ENCODE results near the gene ZFYVE9. TPM values are rescaled to one million over a fixed set of nuclear protein-coding genes. Genes with fewer than 3 reads are reported as not detected.
A peak's percentile ranks its signal among the peaks of the same experiment; 100 is the strongest.
"Not testable (repeated sequence)": the region's sequence is repeated elsewhere in the genome, so short reads cannot be mapped to it uniquely, and the experiment has no call there.

Gene ZFYVE9, protein sequence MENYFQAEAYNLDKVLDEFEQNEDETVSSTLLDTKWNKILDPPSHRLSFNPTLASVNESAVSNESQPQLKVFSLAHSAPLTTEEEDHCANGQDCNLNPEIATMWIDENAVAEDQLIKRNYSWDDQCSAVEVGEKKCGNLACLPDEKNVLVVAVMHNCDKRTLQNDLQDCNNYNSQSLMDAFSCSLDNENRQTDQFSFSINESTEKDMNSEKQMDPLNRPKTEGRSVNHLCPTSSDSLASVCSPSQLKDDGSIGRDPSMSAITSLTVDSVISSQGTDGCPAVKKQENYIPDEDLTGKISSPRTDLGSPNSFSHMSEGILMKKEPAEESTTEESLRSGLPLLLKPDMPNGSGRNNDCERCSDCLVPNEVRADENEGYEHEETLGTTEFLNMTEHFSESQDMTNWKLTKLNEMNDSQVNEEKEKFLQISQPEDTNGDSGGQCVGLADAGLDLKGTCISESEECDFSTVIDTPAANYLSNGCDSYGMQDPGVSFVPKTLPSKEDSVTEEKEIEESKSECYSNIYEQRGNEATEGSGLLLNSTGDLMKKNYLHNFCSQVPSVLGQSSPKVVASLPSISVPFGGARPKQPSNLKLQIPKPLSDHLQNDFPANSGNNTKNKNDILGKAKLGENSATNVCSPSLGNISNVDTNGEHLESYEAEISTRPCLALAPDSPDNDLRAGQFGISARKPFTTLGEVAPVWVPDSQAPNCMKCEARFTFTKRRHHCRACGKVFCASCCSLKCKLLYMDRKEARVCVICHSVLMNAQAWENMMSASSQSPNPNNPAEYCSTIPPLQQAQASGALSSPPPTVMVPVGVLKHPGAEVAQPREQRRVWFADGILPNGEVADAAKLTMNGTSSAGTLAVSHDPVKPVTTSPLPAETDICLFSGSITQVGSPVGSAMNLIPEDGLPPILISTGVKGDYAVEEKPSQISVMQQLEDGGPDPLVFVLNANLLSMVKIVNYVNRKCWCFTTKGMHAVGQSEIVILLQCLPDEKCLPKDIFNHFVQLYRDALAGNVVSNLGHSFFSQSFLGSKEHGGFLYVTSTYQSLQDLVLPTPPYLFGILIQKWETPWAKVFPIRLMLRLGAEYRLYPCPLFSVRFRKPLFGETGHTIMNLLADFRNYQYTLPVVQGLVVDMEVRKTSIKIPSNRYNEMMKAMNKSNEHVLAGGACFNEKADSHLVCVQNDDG (N-terminal part only)
- total RNA-seq (2014; rRNA removed; shearing (Covaris generic); ENCODE audit: low replicate concordance): 13.7 and 16.6 TPM in 2 replicates

DNA sequence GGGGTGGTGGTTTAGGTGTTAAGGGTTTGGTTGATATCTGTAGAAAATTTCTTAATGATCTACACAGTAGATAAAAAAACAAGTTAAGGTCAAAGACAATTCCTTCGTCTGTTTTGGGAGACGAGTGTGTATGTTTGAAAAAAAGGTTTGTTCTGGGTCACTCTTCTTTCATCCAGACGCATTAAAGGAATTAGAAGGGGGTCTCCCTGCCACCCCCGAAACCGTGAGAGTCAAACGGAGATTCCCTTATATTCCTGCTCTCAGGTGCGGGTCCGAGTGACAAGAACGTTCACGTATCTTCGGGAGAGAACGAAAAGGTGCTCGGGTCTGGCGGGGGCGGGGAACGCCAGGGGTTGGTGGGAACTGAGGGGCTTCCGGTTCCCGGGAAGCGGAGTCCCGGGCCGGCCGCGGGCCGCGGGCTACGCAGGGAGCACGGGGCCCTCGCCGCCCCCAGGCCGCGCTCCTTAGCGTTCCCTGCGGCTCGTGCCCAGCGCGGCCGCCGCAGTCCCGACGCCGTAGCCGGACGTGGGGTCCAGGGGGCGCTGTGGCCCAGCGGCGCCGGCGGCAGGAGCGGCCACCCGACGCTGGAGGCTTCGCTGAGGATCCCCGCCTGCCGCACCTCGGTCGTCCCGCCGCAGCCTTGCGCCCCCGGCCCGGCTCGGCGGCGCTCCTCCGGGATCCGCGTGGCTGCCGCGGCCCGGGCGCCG lies at the start of gene ZFYVE9:
ZFYVE9 (plus strand) TSS at position 577 of the 707 bp plus-strand sequence. CDS start 91,118 bp downstream, outside the sequence.
- DNase-seq (ENCODE audit: low read depth): peak; percentile 75
- in situ Hi-C loops (cut with HindIII; ENCODE audit: low pct_unique_long_range_greater_than_20kb, low sequenced_read_pairs): no loop called here

DNA sequence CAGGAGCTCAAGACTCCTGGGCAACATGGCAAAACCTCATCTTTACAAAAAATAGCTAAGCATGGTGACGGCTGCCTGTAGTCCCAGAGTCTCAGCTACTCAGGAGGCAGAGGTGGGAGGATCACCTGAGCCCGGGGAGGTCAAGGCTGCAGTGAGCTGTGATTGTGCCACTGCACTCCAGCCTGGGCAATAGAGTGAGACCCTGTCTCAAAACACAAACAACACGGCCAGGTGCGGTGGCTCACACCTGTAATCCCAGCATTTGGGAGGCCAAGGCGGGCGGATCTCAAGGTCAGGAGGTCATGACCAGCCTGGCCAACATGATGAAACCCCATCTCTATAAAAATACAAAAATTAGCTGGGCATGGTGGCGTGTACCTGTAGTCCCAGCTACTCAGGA lies 47.6 kb upstream of the ZFYVE9 start:
- DNase-seq (ENCODE audit: low read depth); in situ Hi-C loops (cut with HindIII; ENCODE audit: low pct_unique_long_range_greater_than_20kb, low sequenced_read_pairs): not testable (repeated sequence)

DNA sequence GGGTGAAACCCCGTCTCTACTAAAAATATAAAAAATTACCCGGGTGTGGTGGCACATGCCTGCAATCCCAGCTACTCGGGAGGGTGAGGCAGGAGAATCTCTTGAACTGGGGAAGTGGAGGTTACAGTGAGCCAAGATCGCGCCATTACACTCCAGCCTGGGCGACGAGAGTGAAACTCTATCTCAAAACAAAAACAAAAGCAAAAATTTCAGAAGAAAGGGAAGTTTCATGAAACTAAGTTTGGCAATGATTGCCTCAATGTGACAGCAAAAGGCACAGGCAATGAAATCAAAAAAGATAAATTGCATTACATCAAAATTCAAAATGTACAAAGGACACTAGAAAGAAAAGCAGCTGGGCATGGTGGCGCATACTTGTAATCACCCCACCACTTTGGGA lies 45.7 kb upstream of the ZFYVE9 start:
- in situ Hi-C loops (cut with HindIII; ENCODE audit: low pct_unique_long_range_greater_than_20kb, low sequenced_read_pairs): no loop called here

DNA sequence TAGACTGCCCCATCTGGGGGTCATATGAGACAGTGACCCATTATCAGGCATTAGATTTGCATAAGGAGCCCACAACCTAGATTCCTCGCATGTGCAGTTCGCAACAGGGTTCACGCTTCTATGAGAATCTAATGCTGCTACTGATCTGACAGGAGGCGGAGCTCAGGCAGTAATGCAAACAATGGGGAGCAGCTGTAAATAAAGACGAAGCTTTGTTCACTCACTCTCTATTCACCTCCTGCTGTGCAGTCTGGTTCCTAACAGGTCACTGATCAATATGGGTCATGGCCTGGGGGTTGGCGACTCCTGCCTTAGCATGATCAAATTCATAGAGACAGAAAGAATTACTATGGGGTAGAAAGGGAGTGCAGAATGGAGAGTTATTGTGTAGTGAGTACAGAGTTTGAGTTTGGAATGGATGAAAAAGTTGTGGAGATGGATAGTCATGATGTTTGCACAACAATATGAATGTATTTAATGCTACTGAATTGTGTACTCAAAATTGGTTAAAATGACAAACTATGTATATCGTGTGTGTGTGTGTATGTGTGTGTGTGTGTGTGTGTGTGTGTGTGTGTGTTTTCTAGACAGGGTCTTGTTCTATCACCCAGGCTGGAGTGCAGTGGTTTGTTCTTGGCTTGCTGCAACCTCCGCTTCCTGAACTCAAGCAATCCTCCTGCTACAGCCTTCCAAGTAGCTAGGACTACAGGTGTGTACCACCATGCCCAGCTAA lies 43.6 kb upstream of the ZFYVE9 start:
- in situ Hi-C loops (cut with HindIII; ENCODE audit: low pct_unique_long_range_greater_than_20kb, low sequenced_read_pairs): no loop called here
- DNase-seq (ENCODE audit: low read depth): no peak

More for the DNA sequence above, 45.7 kb upstream of the ZFYVE9 start:
- no peak for DNase-seq (ENCODE audit: low read depth)

DNA sequence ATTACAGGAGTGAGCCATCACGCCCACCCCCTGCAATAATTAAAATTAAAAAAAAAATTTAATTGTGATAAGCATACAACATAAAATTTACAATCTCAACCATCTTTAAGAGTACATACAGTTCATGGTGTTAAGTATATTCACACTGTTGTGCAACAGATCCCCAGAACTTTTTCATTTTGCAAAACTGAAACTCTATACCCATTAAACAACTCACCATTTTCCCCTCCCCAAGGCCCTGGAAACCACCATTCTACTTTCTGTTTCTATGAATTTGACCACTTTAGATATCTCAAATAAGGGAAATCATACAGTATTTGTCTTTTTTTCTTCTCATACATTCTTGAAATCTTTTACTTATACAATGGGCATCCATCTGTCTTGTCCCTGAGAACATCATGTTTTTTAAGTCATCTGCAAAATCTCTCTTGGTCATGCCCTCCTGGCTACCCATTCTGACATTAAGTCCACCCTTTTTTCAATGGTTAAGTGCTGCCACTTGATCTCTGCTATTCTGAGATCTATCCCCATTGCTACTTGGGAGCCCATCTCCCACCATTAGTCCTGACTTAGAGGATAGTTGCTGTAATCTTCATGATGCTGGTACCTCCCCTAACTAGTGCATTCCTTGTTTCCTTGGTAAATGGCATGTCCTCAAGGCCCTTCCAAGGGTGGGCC lies 39.4 kb upstream of the ZFYVE9 start:
- in situ Hi-C loops (cut with HindIII; ENCODE audit: low pct_unique_long_range_greater_than_20kb, low sequenced_read_pairs): no loop called here
- no peak for DNase-seq (ENCODE audit: low read depth)

DNA sequence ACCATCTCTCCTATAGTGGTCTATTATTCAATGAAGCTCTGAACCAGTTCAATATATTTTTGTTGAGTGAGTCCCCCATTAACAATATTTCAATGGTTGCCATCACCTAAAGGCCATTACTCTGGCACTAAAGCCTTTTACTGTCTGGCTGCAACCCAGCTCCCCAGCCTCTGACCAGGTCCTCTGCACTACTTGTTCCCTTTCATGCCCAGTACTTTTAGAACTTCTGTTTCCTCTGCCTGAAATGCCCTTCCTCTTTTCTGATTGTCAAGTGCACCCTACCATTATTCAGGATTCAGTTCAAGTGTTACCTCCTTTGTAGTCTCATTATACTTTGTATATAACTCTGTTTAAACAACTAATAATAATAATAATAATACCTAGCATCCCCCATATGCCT lies 30.4 kb upstream of the ZFYVE9 start:
- DNase-seq (ENCODE audit: low read depth): no peak
- in situ Hi-C loops (cut with HindIII; ENCODE audit: low pct_unique_long_range_greater_than_20kb, low sequenced_read_pairs): no loop called here

DNA sequence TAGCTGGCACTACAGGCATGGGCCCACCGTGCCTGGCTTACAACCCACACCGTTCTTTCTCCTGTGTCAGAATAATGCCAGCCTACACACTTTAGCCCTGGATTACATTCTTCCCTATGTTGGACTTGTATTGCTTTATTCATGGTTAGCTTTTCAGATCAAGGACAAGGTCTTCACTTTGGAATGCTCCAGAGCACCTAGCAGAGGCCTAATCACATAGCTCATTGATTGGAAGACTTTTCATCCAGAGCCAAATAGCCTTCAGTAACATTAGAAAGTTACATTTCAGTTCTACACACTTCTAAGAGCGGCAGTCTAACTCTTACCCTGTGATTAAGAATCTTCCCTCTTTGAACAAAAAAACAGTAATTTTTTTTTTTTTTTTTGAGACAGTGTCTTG lies 29.4 kb upstream of the ZFYVE9 start:
- DNase-seq (ENCODE audit: low read depth): no peak
- in situ Hi-C loops (cut with HindIII; ENCODE audit: low pct_unique_long_range_greater_than_20kb, low sequenced_read_pairs): no loop called here

DNA sequence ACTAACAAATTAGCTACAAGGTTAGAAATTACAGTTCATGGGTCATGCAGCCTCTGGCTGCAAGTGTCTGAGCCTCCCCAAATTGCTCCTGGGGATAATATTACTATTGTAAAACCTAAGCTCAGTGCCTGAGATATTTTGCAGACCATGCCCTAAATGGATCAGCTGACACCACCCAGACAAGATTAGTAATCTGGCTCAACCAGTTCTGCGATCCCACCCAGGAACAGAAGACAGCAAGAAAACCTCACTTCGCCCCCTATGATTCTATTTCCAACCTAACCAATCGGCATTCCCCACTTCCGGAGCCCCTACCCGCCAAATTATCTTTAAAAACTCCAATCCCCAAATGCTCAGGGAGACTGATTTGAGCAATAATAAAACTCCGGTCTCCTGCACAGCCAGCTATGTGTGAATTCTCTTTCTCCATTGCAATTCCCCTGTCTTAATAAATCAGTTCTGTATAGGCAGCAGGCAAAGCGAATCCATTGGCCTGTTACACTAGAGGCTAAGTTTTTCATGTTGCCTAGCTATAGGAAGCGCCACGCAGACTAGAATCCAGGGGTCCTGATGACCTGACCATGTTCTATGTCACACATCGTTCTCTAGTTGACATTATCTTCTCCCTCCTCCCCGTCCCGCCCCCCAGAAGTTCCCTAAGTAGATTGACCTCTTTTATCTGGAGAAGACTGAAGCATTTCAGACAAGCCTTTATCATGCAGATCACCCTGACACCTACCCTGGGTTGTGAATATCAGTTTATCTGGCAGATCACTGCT lies 22.4 kb upstream of the ZFYVE9 start:
- in situ Hi-C loops (cut with HindIII; ENCODE audit: low pct_unique_long_range_greater_than_20kb, low sequenced_read_pairs): no loop called here
- no peak for DNase-seq (ENCODE audit: low read depth)

DNA sequence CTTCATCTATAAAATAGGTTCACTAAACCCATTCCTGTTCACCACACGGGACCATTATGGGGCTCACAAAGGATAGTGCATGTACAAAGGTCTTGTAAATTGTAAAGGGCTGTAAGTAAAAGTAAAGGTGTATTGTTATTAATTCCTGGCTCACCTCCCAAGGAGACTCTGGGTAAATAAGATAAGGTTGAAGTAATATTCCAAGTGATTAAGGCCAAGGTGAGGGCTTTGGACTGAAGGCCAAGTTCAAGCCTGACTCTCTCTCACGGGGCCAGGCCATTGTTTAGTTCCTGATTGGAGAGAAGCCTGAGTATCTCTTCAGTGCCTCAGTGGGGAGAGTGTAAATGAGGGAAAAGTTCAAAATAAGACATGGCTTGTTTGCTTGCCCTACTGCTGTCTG lies 19.5 kb upstream of the ZFYVE9 start:
- in situ Hi-C loops (cut with HindIII; ENCODE audit: low pct_unique_long_range_greater_than_20kb, low sequenced_read_pairs): no loop called here
- no peak for DNase-seq (ENCODE audit: low read depth)

DNA sequence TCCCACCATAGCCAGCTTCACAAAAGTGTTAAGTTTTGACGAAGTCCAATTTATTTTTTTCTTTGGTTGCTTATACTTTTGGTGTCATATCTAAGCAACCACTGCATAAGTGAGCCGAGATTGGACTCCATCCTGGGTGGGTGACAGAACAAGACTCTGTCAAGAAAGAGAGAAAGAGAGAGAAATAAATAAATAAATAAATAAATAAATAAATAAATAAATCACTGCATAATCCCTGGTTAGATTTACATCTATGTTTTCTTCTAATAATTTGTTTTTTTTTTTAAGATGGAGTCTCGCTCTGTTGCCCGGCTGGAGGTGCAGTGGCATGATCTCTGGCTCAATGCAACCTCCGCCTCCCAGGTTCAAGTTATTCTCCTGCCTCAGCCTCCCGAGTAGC lies 18.3 kb upstream of the ZFYVE9 start:
- DNase-seq (ENCODE audit: low read depth): no peak
- in situ Hi-C loops (cut with HindIII; ENCODE audit: low pct_unique_long_range_greater_than_20kb, low sequenced_read_pairs): no loop called here

DNA sequence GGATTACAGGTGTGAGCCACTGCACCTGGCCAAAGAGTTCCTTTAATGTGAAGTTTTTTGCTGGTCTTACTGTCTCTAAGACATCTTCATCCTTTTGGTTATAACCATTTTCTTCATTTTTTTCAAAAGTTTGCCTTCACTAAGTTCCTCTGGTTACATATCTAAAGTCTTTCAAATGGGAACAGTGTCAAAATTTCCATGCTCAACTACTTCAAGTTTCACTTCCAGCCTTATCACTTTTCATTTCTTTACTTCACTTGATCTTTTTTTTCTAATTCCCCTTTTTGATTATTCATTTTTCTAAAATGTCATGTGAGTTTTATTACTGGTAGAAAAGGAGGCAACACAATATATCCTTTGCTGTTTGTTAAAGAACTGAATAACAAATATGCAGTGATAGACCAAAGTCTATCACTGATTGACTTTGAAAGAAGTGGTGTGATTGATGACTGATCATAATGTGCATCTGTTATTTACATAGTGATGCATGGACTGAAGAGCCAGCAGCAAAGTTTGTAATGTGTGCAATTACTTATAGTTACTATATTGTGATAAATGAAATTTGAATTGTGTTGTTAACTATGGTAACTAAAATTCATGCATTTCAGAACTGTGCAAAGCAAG lies 16.0 kb upstream of the ZFYVE9 start:
- DNase-seq (ENCODE audit: low read depth): no peak
- in situ Hi-C loops (cut with HindIII; ENCODE audit: low pct_unique_long_range_greater_than_20kb, low sequenced_read_pairs): no loop called here

DNA sequence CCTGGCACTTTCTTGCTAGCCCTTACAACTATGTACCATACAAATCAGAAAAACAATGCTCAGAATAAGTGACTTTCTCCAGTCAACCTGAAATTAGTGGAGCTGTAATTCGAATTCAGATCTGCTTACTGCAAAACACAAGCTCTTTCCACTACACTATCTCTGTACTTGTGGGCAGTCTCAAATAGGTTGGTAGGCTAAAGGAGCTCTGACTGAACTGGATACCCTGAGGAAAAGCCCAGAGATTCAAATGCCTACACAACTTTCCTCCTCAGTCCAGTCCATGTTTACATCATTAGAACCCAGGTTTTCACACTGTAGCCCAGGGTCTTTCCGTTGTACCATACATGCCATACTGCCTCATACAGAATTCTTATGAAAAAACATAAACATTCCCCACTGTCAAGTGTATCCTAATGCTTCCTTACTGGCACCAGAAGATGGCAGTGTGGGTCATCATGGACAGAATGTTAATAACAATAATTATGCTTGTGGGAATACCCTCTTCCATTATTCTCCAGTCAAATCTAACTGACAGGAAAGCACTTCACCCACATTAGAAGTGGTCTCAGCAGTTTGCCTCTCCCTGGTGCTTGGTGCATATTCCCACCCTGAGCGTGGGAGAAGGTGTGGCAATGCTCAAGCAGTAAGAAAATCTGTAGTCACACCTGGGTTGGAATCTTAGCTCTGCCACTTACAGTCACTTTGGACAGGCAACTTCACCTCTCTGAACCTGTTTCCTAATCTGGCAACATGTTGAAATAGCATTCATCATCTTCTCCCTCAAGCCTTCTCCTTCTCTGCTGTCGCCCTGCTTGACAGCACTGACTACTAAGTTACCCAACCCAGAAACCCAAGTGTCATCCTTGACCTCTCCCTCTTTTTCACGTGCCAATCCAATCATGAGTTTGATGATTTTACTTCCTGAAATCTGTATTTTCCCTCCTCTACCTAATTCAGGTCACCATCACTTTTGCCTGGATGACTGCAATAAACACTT lies 14.4 kb upstream of the ZFYVE9 start:
- in situ Hi-C loops (cut with HindIII; ENCODE audit: low pct_unique_long_range_greater_than_20kb, low sequenced_read_pairs): no loop called here
- peak; percentile 27 for DNase-seq (ENCODE audit: low read depth)

DNA sequence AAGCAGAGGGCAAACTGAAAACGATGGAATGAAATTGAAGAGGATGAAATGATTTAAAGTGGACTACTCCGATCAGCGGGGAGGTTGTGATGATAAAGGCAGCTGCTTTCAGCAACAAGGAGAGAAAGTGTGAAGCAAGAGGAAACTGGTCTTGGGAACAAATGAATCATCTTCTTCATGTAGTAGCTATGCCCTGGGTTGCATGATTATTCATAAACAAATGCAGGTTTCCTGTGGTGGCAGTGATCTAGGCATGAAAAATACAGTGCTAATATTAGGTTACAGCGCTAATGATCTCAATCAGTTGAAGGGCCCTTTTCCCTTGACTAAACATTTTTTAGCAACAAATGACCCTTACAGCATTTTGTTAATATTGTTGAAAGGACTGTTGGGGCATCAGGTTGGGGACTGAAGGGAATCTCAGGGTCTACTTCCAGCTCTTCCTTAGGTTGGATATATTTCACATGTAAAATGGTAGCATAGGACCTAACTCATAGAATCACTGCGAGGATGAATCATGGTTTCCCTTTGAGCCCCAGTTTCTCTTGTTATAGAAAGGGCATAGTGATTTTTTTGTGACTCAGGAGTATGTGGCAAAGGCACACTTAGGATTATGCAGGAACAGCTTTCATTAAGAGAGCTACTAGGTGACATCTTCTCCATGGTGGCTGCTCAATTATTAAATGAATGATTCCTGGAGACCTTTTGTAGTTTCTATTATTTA lies 1.9 kb upstream of the ZFYVE9 start:
- DNase-seq (ENCODE audit: low read depth): peak; percentile 36
- in situ Hi-C loops (cut with HindIII; ENCODE audit: low pct_unique_long_range_greater_than_20kb, low sequenced_read_pairs): no loop called here
